DOHH2 (cell line): ENCODE data around the gene CPN2.

Experiments
- CTCF ChIP-seq: fragments of 200-600 bp; sonication (generic); IDR thresholded peaks from one replicate; pipeline ENCODE4 v1.5.1; 2014; ENCODE audit warnings: antibody characterized with exemption, mild to moderate bottlenecking, low read depth, low read length; ENCODE audit not compliant: poor library complexity, severe bottlenecking
- EZH2phosphoT487 ChIP-seq: fragments of 200-600 bp; sonication (generic); IDR thresholded peaks from 2 replicates; pipeline ENCODE4 v1.6.1; 2017; ENCODE audit warnings: borderline replicate concordance, mild to moderate bottlenecking, antibody characterized with exemption, low read length, moderate library complexity, mixed read lengths

DNA sequence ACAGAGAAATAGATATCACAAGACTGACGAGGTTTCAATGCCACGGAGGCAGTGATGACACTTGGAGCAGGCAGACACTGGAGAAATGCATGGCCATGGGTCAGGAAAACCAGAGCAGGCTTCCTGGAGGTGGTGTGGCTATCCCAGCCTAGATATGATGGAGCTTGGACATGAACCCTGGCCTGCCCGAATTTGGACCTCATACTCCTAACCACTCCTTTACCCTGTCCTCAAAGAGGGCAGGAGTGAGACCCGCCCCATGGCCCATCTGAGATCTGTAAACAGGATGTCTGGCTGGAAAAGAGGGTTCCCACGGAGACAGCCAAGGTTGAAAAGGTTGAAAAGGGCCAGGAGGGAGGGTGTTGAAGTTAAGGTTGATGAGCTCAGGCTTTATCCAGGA lies 31.0 kb downstream of the CPN2 start:
- TF ChIP-seq CTCF (no peak), EZH2phosphoT487 (no peak)
